HS-27A (cell line): ENCODE data around the gene UBTF.

Experiments
- DNase-seq: peaks from one replicate; pipeline ENCODE4 v3.0.0-alpha.2; 2012; ENCODE audit warnings: low read depth, missing footprints

Gene UBTF

DNA sequence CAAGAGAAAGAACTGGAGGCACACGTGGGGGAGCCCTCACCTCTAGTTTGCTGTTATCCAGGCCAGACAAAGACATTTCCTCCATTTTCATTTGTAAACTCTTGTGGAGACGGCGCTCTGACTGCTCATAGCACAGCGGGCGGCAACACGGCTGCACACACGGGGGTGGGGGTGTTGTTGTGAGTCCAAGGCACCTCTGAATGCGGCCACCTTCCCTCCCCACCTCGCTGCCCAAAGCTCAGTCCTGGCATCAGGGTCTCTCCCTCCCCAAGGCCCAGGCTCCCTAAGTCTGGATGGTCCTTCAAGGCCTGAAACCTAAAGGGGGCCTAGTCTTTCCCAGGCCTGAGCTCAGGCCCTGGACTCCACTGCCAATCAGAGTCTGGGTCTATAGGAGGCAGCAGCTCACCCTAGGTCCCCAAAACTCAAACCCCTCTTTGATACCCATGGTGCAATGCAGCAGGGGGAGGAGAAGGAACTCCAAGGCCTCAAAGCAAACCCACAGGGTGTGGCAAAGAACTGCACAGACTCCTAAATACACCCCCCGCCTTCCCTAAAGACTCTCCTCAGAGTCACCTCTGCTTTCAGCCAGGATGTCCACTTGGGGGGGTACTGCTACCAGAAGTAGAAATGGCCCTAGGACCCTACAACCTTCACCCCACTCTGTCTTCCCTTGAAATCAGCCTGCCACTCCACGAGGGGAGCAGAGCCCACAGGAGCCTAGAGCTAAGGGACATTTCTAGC, 21.3 kb downstream of the UBTF start:
- DNase-seq: no peak

DNA sequence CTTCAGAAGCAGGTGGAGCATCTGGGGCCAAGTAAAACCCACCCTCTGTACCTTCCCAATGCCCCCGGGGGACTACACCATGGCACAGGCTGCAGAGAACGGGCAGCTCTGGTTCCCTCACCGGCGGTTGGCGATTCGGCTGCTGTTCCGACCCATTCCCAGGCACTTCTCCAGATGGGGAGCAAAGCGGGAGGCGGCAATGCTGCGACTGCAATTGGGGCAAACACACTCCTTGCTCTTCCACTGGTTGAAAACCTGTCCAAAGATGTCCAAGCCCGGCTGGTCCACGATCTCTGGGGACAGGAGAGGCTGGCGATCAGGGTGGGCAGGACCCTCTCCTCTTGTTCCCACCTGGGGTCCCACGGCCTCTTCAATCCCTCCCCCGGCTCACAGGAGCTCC, 22.4 kb downstream of the UBTF start:
- DNase-seq: no peak

DNA sequence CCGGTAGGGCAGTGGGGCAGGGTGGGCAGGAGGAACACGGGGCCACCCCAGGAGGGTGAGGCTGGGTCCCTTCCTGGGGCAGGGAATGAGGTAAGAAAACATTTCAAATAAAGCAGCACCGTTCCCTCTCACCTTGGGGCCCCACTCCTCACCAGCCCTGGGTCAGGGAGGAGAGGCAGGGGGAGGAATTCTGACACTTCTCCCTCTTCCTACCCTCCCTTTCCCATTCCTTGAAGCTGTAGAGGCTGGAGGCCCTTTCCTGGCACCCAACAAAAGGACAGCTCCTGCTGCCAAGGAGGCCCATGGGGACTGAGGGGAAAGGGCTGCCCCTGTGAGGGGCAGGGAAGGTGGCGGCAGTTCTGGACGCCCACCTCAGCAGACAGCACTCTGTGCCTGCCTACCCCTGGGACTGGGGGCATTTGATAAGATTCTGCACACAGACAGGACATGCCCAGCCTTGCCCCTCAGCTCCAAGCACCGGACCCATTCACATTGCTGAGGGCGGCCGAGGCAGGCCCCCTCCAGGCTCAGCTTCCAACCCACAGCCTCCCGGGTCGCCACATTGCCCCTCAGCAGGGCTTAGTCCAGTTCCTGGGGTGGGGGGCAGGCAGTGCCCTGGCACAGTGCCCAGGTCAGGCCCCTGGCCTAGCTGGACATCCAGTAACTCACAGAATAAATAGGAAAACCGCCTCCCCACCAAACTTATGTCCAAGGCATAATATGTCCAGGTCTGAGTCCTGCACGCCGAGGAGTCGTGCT, 26.0 kb downstream of the UBTF start:
- no peak for DNase-seq

- no peak for DNase-seq
These were observed 26.7 kb downstream of the UBTF start for GRCh38 chr17:44192750-44193149.

DNA sequence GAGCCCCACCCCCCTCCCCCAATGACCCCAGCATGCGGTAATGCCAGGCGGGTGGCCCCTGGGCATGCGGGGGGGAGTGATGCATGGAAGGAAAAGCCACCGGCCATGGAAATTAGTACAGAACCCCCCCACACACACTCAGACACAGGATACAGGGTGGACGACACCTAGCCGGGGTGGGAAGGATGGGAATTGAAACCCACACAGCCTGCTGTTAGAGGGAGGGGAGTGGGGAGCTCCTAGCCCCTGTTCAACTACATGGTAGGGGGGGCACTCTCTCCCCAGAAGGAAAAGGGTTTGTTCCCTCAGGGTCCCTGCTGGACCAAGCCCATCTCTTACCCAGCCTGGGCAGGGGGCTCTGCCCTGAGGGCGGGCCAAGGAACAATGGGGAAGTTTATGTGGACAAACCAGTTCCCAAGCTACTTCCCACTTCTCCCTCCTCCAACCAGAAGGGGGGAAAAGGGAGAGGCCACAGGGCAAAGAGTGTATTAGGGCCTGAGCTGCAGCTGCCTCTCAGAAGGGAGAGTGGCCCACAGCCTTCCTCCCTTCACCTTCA, 27.5 kb downstream of the UBTF start:
- DNase-seq: no peak

DNA sequence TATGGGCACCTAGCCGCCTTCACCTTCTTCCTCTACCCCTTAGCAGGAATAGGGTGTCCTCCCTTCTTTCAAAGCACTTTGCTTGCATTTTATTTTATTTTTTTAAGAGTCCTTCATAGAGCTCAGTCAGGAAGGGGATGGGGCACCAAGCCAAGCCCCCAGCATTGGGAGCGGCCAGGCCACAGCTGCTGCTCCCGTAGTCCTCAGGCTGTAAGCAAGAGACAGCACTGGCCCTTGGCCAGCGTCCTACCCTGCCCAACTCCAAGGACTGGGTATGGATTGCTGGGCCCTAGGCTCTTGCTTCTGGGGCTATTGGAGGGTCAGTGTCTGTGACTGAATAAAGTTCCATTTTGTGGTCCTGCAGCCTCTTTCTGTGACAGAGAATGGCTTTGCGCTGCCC, 28.1 kb downstream of the UBTF start:
- no peak for DNase-seq

DNA sequence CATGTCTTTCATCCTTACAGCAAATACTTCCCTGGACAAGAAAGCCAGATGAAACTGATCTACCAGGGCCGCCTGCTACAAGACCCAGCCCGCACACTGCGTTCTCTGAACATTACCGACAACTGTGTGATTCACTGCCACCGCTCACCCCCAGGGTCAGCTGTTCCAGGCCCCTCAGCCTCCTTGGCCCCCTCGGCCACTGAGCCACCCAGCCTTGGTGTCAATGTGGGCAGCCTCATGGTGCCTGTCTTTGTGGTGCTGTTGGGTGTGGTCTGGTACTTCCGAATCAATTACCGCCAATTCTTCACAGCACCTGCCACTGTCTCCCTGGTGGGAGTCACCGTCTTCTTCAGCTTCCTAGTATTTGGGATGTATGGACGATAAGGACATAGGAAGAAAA, 29.0 kb downstream of the UBTF start:
- DNase-seq: no peak

- no peak for DNase-seq
These were observed 30.7 kb downstream of the UBTF start for GRCh38 chr17:44188576-44189403.

GRCh38 chr17:44187131-44187899, 32.2 kb downstream of the UBTF start:
- DNase-seq: no peak

- DNase-seq: peak; percentile 87
These were observed 33.0 kb downstream of the UBTF start, which contains the start of gene TMUB2 for GRCh38 chr17:44186307-44187130. Gene TMUB2, plus strand, starts transcription at chr17:44186972. Its CDS starts 737 bp downstream, at chr17:44187709.

DNA sequence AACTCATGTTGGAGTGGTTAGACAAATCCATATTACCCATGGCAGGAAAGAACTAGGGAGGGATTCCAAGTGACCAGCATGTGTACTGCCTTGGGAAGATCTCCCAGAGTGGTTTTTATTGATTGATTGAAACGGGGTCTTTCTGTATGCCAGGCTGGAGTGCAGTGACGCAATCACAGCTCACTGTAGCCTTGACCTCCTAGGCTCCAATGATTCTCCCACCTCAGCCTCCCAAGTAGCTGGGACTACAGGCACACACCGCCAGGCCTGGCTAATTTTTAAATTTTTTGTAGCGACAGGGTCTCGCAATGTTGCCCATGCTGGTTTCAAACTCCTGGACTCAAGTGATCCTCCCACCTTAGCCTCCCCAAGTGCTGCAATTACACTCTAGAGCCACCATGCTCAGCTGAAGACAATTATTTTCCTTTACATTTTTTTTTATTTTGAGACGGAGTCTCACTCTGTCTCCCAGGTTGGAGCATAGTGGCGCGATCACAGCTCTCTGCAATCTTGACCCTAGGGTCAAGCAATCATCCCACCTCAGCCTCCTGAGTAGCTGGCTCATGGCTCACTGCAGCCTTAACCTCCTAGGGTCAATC, 35.2 kb downstream of the UBTF start:
- no peak for DNase-seq

GRCh38 chr17:44183024-44183423, 36.5 kb downstream of the UBTF start:
- DNase-seq: no peak

DNA sequence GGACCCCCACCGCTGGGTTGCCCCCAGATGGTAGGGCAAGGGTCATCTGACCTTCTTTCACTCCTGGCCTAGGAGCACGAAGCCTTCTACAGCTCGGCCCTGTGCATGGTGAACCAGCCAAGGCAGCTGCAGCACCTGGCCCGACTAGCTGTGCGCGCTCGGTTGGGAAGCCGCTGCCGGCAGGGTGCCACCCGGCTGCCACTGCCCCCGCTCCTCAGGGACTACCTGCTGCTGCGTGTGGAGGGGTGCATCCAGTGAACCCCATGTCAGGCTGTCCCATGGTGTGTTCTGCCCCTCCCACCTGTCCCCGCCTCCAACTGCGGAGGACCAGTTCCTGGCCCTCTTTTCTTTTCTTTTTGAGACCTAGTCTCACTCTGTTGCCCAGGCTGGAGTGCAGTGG, 41.3 kb downstream of the UBTF start:
- no peak for DNase-seq

- no peak for DNase-seq
These were observed 41.8 kb downstream of the UBTF start for GRCh38 chr17:44177640-44178039.

DNA sequence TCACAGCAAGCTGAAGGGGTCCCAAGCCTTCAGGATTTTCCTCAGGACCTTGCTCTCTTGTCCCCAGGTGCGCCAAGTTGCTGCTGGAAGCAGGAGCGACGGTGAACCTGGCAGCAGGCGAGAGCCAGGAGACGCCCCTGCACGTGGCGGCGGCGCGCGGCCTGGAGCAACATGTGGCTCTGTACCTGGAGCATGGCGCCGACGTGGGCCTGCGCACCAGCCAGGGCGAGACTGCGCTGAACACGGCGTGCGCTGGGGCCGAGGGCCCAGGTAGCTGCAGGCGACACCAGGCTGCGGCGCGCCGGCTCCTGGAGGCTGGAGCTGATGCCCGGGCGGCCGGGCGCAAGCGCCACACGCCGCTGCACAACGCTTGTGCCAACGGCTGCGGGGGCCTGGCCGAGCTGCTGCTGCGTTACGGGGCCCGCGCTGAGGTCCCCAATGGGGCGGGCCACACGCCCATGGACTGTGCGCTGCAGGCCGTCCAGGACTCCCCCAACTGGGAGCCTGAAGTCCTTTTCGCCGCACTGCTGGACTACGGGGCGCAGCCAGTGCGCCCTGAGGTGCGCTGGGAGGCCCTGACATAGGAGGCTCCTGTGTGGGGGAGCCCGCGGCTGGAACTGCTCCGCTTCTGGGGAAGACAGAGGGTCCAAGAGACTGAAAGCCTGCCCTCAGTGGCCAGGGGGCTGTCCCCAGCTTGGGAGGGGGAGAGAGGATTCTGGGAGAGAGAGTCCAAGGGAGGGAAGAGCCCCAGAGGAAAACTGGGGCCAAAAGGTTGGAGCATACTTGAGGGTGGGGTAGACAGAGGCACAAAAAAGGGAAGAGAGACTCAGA, 42.6 kb downstream of the UBTF start:
- no peak for DNase-seq

- DNase-seq: no peak
These were observed 43.2 kb downstream of the UBTF start for GRCh38 chr17:44176257-44176656.

GRCh38 chr17:44174427-44174826, 45.0 kb downstream of the UBTF start:
- DNase-seq: no peak

DNA sequence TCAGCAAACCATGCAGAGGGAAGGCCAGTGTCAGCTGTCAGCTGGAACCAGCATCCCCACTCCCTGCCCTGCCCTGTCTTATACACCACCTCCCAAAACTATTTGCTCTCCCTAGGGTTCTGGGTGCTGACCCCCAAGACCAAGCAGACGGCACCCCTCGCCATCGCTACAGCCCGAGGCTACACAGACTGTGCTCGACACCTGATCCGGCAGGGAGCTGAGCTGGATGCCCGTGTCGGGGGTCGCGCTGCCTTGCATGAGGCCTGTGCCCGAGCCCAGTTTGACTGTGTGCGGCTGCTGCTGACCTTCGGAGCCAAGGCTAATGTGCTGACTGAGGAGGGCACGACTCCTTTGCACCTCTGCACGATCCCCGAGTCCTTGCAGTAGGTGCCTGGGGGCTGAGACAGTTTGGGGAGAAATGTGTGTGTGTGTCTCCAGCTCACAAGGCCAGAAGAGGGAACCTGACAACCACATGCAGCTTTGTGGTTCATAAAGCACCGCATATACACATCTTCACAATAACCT, 47.5 kb downstream of the UBTF start:
- no peak for DNase-seq
